H1 (cell line): ENCODE results near the gene KCTD17. TPM values are rescaled to one million over a fixed set of nuclear protein-coding genes. Genes with fewer than 3 reads are reported as not detected.

Experiments
- CTCF ChIP-seq, 3 experiments: IDR thresholded peaks; 1 replicate in 2 of 3; 2 replicates in 1 of 3; pipeline versions ENCODE4 v1.5.1 to v1.6.1; 2011; ENCODE audit warnings: low read length in 3 of 3, mild to moderate bottlenecking in 3 of 3, inconsistent platforms in 2 of 3, low read depth in 1 of 3, moderate library complexity in 1 of 3; ENCODE audit not compliant: insufficient read depth in 1 of 3; ENCODE audit errors: control extremely low read depth in 1 of 3
- FOSL1 ChIP-seq: IDR thresholded peaks from 2 replicates; pipeline ENCODE4 v1.6.1; 2011; ENCODE audit warnings: mild to moderate bottlenecking, low read depth, low read length, moderate library complexity; ENCODE audit not compliant: insufficient read depth
- SIX5 ChIP-seq: IDR thresholded peaks from 2 replicates; pipeline ENCODE4 v1.6.1; 2011; ENCODE audit warnings: mild to moderate bottlenecking, low read depth, low read length
- polyA plus RNA-seq, 7 experiments: library from polyadenylated mRNA; depleted of rRNA in 3 of 7; stranded (reverse) in 5 of 7; unstranded in 2 of 7; fragments of >200 nt in 5 of 7; fragments of 200-250 nt in 2 of 7; gene quantifications; 1 replicate in 5 of 7; 2 replicates in 1 of 7; 4 replicates in 1 of 7; pipeline versions ENCODE4 v1.2.1 to v1.2.3, GENCODE V29; 2011 to 2013; ENCODE audit warnings: missing spikeins in 2 of 7, mixed read lengths in 2 of 7
- total RNA-seq: library from RNA; stranded (reverse); fragmentation: NEBNext Ultra II Directional; extraction: Animal tissue kit (Norgen Biotek cat#: 25700); gene quantifications from 2 replicates; pipeline ENCODE4 v1.2.1, GENCODE V29; 2021

KCTD17 gene
- total and polyA plus RNA-seq, 2 of the 8 experiments (the other 6 are each of a cell fraction or from before 2014, with no cell fraction given), result 39.4 to 44.0 TPM

- TF ChIP-seq SIX5 (no peak), CTCF (IDR thresholded peaks at IDR 0.05; ENCODE audit: control extremely low read depth in 1 of 3, insufficient read depth in 1 of 3, low read depth in 1 of 3, low read length in 3 of 3) (no peak), FOSL1 (no peak)
Measured at GRCh38 chr22:37059876-37060449, 8.4 kb downstream of the KCTD17 start (continued).
